ENCODE data around the gene MARVELD1.
A peak's percentile ranks its signal among the peaks of the same experiment; 100 is the strongest.

Gene MARVELD1

DNA sequence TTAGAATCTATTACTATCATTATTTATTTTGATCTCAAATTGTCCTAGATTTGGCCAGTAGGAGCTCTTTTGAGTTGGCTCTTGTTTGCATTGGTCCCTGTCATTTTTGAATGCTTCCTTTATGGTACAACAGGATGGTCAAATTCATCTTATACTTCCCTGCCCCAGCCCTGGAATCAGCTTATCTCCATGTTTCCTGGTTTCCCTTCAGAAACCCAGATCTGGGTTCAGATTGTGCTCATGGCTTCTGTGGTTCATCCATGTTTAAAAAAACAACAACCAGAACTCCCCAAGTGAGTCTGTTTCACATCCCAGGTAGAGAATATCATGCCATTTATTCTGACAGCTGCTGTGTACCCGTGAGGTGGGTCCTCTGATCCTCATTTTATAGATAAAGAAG lies 34.0 kb downstream of the MARVELD1 start:
- no peak for DNase-seq (ENCODE audit: low read depth)
- TF ChIP-seq, protein P1, sequence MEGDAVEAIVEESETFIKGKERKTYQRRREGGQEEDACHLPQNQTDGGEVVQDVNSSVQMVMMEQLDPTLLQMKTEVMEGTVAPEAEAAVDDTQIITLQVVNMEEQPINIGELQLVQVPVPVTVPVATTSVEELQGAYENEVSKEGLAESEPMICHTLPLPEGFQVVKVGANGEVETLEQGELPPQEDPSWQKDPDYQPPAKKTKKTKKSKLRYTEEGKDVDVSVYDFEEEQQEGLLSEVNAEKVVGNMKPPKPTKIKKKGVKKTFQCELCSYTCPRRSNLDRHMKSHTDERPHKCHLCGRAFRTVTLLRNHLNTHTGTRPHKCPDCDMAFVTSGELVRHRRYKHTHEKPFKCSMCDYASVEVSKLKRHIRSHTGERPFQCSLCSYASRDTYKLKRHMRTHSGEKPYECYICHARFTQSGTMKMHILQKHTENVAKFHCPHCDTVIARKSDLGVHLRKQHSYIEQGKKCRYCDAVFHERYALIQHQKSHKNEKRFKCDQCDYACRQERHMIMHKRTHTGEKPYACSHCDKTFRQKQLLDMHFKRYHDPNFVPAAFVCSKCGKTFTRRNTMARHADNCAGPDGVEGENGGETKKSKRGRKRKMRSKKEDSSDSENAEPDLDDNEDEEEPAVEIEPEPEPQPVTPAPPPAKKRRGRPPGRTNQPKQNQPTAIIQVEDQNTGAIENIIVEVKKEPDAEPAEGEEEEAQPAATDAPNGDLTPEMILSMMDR (conservative IDR thresholded peaks at IDR 0.05; ENCODE audit: low read length), result no peak
- H3K4me3 ChIP-seq (ENCODE audit: low read length), result no peak overlapping the region

DNA sequence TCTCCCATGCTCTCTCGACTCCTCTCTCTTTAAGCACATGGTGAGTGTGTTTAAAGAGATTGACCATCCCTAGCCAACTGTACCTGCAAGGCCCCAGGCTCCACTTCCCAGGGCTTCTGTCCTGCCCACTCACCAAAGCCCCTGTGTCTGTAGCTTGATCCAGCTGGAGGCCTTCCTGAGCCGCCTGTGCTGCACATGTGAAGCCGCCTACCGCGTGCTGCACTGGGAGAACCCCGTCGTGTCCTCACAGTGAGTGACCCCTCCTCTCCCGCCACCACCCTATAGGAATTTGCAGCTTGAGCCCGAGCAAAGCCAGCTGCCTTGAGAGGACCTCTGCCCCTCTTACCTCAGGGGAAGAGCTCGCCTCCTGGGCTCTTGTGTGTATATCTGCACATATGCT lies 34.6 kb downstream of the MARVELD1 start:
- TF ChIP-seq, protein P1 (conservative IDR thresholded peaks at IDR 0.05; ENCODE audit: low read length), result no peak
- H3K4me3 ChIP-seq (ENCODE audit: low read length), result no peak overlapping the region
- DNase-seq (ENCODE audit: low read depth), result no peak

DNA sequence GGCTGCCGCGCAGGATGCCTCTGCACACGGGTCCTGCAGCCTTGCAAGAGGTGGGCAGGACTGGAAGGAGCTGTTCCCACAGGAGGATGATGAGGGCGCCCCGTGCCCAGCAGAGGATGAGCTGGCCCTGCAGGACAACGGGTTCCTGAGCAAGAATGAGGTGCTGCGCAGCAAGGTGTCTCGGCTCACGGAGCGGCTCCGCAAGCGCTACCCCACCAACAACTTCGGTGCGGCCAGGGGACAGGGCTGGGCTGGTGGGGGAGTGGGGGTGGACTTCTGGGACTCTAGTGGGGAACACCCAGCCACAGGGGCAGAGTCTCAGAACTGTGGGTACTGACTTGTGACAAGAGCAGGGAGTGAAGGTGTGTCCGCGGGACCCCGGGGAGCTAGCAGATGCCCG lies 39.4 kb downstream of the MARVELD1 start:
- TF ChIP-seq, protein P1 (conservative IDR thresholded peaks at IDR 0.05; ENCODE audit: low read length), result no peak
- DNase-seq (ENCODE audit: low read depth), result no peak
- no peak overlapping the region for H3K4me3 ChIP-seq (ENCODE audit: low read length)

DNA sequence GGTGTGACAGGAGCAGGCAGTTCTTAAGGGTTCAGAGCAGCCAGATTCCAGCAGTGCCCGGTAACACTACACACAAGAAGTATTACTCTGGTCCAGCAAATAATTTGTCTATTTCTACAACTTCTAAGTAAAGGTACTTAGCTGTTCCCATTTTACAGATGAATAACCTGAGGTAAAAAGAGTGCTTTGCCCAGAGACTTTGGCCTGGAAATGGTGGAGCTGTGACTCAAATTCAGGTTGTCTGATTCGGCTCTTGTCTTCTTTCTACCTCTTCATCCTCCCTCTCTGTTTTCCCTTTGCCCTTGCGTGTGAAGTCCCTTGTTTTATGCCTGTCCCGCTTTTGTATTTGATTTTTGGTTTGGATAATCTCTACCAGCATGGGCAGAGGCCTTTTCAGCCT lies 41.2 kb downstream of the MARVELD1 start:
- TF ChIP-seq, protein P1 (conservative IDR thresholded peaks at IDR 0.05; ENCODE audit: low read length), result no peak
- H3K4me3 ChIP-seq (ENCODE audit: low read length), result no peak overlapping the region
- no peak for DNase-seq (ENCODE audit: low read depth)

DNA sequence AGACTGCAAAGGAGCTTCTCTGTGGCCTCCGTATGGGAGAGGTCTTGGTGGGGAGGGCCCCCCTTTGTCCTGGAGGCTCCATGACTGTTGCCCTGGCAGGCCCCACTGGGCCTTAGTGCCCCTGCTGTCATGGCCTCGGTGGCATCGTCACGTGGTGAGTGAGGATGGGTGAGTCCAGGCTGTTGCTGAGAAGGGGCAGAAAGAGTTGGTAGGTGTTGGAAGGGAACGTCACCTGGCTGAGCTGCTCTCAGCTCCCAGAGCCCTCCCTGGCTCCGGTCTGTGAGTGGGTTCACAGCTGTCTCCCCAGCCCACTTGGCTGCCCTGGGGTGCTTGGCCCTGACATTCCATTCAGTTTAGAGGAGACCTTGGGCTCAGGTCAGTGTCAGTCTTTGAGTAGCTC lies 42.2 kb downstream of the MARVELD1 start:
- no peak for DNase-seq (ENCODE audit: low read depth)
- H3K4me3 ChIP-seq (ENCODE audit: low read length), result no peak overlapping the region
- TF ChIP-seq, protein P1 (conservative IDR thresholded peaks at IDR 0.05; ENCODE audit: low read length), result no peak

- no peak overlapping the region for H3K4me3 ChIP-seq (ENCODE audit: low read length)
These were observed 43.9 kb downstream of the MARVELD1 start for GRCh38 chr10:97757471-97757870.

DNA sequence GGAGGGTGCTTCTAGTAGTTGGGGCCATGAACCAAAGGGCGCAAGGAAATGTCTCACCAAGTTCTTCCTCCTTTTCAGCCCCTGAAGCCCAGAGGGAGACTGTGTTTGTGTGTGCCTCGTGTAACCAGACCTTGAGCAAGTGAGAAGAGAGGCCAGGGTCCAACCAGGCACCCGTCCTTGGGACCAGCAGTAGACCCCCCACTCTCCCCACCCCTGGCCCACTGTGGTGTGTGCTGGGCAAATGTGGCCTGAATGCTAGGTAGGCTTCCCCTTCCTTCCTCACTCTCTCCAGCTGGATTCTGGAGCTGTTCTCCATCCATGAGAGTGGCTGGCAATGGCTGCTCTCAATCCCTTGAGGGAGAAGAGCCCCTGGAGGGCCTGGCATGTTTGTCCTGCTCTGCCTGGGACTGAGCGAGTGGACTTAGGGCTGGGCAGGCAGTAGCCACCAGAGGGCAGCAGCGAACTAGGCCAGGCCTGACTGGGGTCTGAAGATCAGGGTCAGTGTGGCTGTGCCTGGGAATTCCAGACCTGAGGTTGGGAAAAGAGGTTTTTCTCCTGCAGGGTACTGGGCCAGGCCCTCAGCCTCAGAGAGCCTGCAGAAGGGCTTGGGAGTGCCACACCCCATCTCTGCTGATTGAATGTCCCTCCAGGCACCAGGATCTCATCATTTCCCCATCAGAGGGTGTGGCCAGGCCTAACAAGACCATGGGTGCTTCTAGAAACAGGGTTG lies 45.8 kb downstream of the MARVELD1 start:
- peak; percentile 49 for DNase-seq (ENCODE audit: low read depth)
- H3K4me3 ChIP-seq (ENCODE audit: low read length), result no peak overlapping the region
- TF ChIP-seq, protein P1 (conservative IDR thresholded peaks at IDR 0.05; ENCODE audit: low read length), result peak; percentile 88

More at GRCh38 chr10:97757471-97757870, 43.9 kb downstream of the MARVELD1 start:
- DNase-seq (ENCODE audit: low read depth), result no peak
- TF ChIP-seq, protein P1 (conservative IDR thresholded peaks at IDR 0.05; ENCODE audit: low read length), result no peak
